ENCODE results near the gene MCOLN2.

GRCh38 chr1:84876353-84876752, 120.6 kb downstream of the MCOLN2 start:
- TF ChIP-seq, protein P1, sequence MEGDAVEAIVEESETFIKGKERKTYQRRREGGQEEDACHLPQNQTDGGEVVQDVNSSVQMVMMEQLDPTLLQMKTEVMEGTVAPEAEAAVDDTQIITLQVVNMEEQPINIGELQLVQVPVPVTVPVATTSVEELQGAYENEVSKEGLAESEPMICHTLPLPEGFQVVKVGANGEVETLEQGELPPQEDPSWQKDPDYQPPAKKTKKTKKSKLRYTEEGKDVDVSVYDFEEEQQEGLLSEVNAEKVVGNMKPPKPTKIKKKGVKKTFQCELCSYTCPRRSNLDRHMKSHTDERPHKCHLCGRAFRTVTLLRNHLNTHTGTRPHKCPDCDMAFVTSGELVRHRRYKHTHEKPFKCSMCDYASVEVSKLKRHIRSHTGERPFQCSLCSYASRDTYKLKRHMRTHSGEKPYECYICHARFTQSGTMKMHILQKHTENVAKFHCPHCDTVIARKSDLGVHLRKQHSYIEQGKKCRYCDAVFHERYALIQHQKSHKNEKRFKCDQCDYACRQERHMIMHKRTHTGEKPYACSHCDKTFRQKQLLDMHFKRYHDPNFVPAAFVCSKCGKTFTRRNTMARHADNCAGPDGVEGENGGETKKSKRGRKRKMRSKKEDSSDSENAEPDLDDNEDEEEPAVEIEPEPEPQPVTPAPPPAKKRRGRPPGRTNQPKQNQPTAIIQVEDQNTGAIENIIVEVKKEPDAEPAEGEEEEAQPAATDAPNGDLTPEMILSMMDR (IDR thresholded peaks at IDR 0.05): no peak
- TF ChIP-seq EZH2 (IDR thresholded peaks at IDR 0.05) (no peak), EZH2phosphoT487 (IDR thresholded peaks at IDR 0.05) (no peak)

Measured in neural progenitor cell (in vitro differentiated cells).